Measurements from ENCODE around the gene ZNF611. TPM values are rescaled to one million over a fixed set of nuclear protein-coding genes. Genes with fewer than 3 reads are reported as not detected.
"Not testable (repeated sequence)": the region's sequence is repeated elsewhere in the genome, so short reads cannot be mapped to it uniquely, and the experiment has no call there.

Gene ZNF611
- total RNA-seq, 1 donor from 2014 or later: 30.6 TPM

DNA sequence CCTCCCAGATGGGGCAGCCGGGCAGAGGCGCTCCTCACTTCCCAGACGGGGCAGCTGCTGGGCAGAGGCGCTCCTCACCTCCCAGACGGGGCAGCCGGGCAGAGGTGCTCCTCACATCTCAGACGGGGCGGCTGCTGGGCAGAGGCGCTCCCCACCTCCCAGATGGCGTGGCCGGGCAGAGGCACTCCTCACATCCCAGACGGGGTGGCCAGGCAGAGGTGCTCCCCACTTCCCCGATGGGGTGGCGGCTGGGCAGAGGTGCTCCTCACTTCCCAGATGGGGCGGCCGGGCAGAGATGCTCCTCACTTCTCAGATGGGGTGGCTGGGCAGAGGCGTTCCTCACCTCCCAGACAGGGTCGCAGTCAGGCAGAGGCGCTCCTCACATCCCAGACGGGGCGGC lies 14.3 kb downstream of the ZNF611 start:
- intact Hi-C loops (cut with micrococcal nuclease): not testable (repeated sequence)

DNA sequence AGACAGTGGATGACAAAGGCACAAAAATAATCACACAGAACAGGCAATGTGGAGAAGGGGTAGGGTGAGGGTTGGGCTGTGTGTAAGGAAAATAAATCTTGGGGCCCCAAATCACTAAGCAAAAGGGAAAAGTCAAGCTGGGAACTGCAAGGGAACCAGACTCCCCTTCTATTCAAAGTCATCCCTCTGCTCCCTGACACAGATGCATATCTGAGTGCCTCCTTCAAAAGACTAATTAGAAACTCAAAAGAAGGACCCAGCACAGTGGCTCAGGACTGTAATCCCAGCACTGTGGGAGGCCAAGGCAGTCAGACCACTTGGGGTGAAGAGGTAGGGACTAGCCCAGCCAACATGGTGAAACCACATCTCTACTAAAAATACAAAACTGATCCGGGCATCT lies 18.3 kb downstream of the ZNF611 start:
- intact Hi-C loops (cut with micrococcal nuclease): no loop called here

- intact Hi-C loops (cut with micrococcal nuclease): not testable (repeated sequence)
Measured at GRCh38 chr19:52715902-52716301, 18.9 kb downstream of the ZNF611 start.

GRCh38 chr19:52715330-52715729 lies 19.5 kb downstream of the ZNF611 start:
- intact Hi-C loops (cut with micrococcal nuclease): not testable (repeated sequence)

DNA sequence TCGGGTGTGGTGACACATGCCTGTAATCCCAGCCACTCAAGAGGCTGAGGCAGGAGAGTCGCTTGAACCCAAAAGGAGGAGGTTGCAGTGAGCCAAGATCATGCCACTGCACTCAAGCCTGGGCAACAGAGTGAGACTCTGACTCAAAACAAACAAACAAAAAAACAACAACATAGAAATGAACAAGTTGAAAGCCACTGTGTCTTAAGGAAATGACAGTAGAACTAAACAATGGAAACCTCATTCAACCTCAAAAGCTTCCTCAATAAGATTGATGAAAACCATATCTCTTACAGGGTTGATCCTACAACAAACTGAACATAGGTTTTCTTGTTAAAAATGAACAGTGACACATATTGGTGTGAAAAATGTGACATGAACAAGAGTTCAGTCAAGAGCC lies 21.8 kb downstream of the ZNF611 start:
- intact Hi-C loops (cut with micrococcal nuclease): not testable (repeated sequence)

DNA sequence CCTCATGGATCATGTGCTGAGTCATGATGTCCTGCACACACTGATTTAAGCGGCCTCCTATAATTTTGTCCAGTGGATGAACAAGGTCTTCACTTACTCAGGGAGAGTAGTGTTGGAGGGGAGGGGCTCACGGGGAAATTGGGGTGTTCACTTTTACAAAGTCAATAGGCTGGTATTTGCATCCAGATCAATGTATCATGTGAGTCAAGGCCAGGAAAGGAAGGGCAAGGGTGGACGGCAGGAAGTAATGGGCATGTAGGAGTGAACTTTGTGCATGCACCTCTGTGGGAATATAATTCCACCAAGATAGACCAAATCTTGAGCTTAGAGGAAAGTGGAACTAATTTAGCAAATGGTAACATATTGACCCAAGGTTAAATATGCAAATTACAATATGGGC lies 23.2 kb downstream of the ZNF611 start:
- intact Hi-C loops (cut with micrococcal nuclease): not testable (repeated sequence)

DNA sequence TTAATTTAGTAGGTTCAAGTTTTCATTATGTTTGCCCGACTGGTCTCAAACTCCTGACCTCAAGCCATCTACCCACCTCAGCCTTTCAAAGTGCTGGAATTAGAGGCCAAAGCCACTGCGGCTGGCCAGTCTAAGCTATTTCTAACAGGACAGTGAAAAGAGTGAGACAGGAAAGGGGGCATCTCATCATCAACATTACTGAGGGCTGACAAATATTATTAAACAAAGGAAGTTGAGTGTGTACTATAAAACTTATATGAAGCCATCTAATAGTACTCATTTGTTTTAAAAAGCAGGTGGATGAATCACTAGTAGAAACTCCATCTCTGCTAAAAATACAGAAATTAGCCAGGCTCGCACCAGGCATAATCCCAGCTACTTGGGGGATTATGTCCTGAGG lies 24.3 kb downstream of the ZNF611 start:
- intact Hi-C loops (cut with micrococcal nuclease): no loop called here

GRCh38 chr19:52705615-52706014 lies 29.2 kb downstream of the ZNF611 start:
- intact Hi-C loops (cut with micrococcal nuclease): not testable (repeated sequence)

- intact Hi-C loops (cut with micrococcal nuclease): no loop called here
Measured at GRCh38 chr19:52703917-52704316, 30.9 kb downstream of the ZNF611 start.

- intact Hi-C loops (cut with micrococcal nuclease): no loop called here
Measured at GRCh38 chr19:52700673-52701072, 34.2 kb downstream of the ZNF611 start.

DNA sequence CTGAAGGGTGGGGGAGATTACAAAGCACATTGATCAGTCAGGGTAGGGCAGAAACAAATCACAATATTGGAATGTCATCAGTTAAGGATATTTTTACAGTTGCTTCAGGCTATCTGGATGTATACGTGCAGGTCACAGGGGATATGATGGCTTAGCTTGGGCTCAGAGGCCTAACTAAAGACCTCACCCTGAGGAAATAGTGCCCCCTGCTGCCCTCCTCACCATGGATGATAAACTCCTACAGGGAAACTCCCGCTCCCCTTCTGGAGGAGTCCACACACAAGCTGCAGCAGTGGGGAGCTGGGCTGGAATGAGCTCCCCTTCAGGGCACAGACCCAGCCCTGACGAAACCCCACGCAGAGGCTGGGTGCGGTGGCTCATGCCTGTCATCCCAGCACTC lies 35.3 kb downstream of the ZNF611 start:
- intact Hi-C loops (cut with micrococcal nuclease): not testable (repeated sequence)

DNA sequence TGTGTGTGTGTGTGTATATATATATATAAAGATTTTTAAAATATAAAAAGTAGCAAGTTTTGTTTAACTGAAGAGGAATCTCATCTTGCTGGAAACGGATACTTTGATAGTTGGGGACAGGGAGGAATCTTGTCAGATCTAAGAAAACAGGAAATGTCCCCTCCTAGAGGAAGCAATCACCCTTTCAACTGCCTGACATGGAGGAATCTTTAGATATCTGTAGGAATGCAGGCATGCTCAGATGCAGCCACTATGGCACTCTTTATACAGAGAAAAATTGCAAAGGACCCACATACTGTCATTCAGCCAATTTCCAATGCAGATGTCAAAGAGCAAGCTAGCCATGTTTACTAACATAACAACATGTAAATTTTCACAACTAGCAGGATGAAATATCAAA lies 38.8 kb downstream of the ZNF611 start:
- intact Hi-C loops (cut with micrococcal nuclease): no loop called here

- intact Hi-C loops (cut with micrococcal nuclease): no loop called here
Measured at GRCh38 chr19:52694921-52695320, 39.9 kb downstream of the ZNF611 start.

DNA sequence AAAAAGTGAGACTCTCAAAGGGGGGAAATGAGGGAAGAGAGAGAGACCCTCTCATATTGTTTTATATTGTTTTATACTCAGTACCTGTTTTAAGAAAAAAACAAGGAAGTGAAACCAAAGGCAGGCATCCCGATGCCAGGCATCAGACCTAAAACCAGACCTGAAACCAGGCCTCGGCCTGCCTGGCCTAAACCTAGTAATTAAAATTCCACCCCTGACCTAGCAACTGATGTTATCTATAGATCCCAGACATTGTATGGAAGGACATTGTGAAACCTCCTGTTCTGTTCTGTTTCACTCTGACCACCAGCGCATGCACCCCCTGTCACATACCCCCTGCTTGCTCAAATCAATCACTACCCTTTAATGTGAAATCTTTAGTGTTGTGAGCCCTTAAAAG lies 40.6 kb downstream of the ZNF611 start:
- intact Hi-C loops (cut with micrococcal nuclease): not testable (repeated sequence)

GRCh38 chr19:52692431-52693008 lies 42.3 kb downstream of the ZNF611 start:
- intact Hi-C loops (cut with micrococcal nuclease): no loop called here

DNA sequence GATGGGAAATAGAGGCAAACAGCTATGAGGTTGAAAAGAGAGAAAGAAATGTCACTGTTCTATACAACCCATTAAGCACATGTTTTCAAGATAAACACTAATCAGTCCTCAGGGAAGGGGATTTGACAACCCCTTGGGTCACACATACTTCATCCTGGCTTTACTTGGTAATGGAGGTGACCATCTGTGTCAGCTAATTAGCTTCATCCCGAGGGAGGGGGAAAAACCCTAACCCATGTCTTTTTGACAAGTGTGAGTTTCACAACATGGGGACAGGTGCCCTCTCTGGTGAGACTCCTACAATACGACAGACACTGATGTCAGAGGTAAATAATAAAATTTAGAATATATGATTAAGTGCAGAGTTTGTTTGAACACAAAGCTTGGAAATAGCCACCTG lies 43.1 kb downstream of the ZNF611 start:
- intact Hi-C loops (cut with micrococcal nuclease): loop anchor here (2.0 kb wide), 5 partner anchors 165 to 411 kb away; partner anchors contain the start of genes ZNF160, ZNF468, ZNF480 and ZNF816

- intact Hi-C loops (cut with micrococcal nuclease): loop anchor here (2.0 kb wide), 5 partner anchors 166 to 412 kb away; partner anchors contain the start of genes ZNF160, ZNF468, ZNF480 and ZNF816
Measured at GRCh38 chr19:52691215-52691610, 43.6 kb downstream of the ZNF611 start.

- intact Hi-C loops (cut with micrococcal nuclease): loop anchor here (1.0 to 2.0 kb wide), 18 partner anchors 44 to 763 kb away; partner anchors contain the start of genes ZNF160, ZNF28, ZNF320 and ZNF468
Measured at GRCh38 chr19:52690369-52691214, 44.3 kb downstream of the ZNF611 start.

- intact Hi-C loops (cut with micrococcal nuclease): loop anchor here (1.0 to 2.0 kb wide), 18 partner anchors 44 to 763 kb away; partner anchors contain the start of genes ZNF160, ZNF28, ZNF320 and ZNF468
Measured at GRCh38 chr19:52689843-52690368, 44.9 kb downstream of the ZNF611 start.

- intact Hi-C loops (cut with micrococcal nuclease): not testable (repeated sequence)
Measured at GRCh38 chr19:52688925-52689796, 45.7 kb downstream of the ZNF611 start.

GRCh38 chr19:52688335-52688734 lies 46.5 kb downstream of the ZNF611 start:
- intact Hi-C loops (cut with micrococcal nuclease): no loop called here
